ENCODE results near the gene WDR5B.
"Not testable (repeated sequence)": the region's sequence is repeated elsewhere in the genome, so short reads cannot be mapped to it uniquely, and the experiment has no call there.

GRCh38 chr3:122443762-122444490 is 28.1 kb upstream of the WDR5B start:
- TF ChIP-seq EZH2 (IDR thresholded peaks at IDR 0.05; ENCODE audit: borderline replicate concordance, low read depth, low read length, severe bottlenecking); POLR2A (IDR thresholded peaks at IDR 0.05; ENCODE audit: low read depth, low read length); CTCF (IDR thresholded peaks at IDR 0.05; ENCODE audit: extremely low read depth in 1 of 2, insufficient read depth in 1 of 2, low read depth in 1 of 2, low read length in 2 of 2); POLR2AphosphoS5 (IDR thresholded peaks at IDR 0.05; ENCODE audit: insufficient read depth, low read depth, low read length): not testable (repeated sequence)

All from endothelial cell of umbilical vein (primary cell).